HepG2 (cell line): ENCODE data around the gene ATIC. TPM values are rescaled to one million over a fixed set of nuclear protein-coding genes. Genes with fewer than 3 reads are reported as not detected.
A peak's percentile ranks its signal among the peaks of the same experiment; 100 is the strongest.

Source experiments
- ATAC-seq: fragments of 200-7000 bp; cut with Tn5 transposase; 3 replicates; pipeline ENCODE4 v1.9.1; 2020; ENCODE audit warnings: mild to moderate bottlenecking, moderate library complexity
- BruUV-seq: library from RNA; stranded (reverse); fragments of 400-500 nt; replicated peaks from 2 replicates; lab custom pipeline; 2021; lab: Mats Ljungman, UMichigan
- CTCF ChIA-PET: fragments of 300-600 bp; formaldehyde crosslinking; extraction: SDS; loops from one replicate; lab custom pipeline; 2021; ENCODE audit warnings: low total read pairs, inconsistent platforms, low intra/inter-chr PET ratio; lab: Yijun Ruan, JAX
- POLR2A ChIA-PET: fragments of 350-600 bp; sonication (Branson Sonifier 250); formaldehyde crosslinking; loops from one replicate; lab custom pipeline; 2020; ENCODE audit warnings: antibody characterized with exemption, inconsistent platforms; lab: Yijun Ruan, JAX
- DNase-seq: peaks from one replicate; pipeline ENCODE4 v3.0.0-alpha.2; 2015; ENCODE audit warnings: low spot score
- FAIRE-seq: peaks from 3 replicates; lab custom pipeline; 2011; peaks lifted over from hg19 to GRCh38; lab: Jason Lieb, UNC
- H2AFZ ChIP-seq: one replicate; pipeline ENCODE4 v1.6.1; 2011; ENCODE audit warnings: low read length, inconsistent platforms
- H3K27ac ChIP-seq: fragments of 300-600 bp; 3 replicates; pipeline ENCODE4 v1.8.0; 2011; ENCODE audit warnings: mixed run types, mild to moderate bottlenecking, mixed read lengths, low read length, inconsistent platforms; ENCODE audit not compliant: insufficient read depth; ENCODE audit errors: extremely low read length
- H3K27me3 ChIP-seq, 2 experiments: fragments of 200-600 bp in 1 of 2; 2 replicates in 1 of 2; 3 replicates in 1 of 2; pipeline versions ENCODE4 v1.6.0 to v1.8.0; 2011; ENCODE audit warnings: low read length in 2 of 2, mild to moderate bottlenecking in 2 of 2, moderate library complexity in 2 of 2, inconsistent platforms in 1 of 2; ENCODE audit not compliant: insufficient read depth in 2 of 2, control insufficient read depth in 1 of 2
- H3K36me3 ChIP-seq, 2 experiments: fragments of 200-600 bp in 1 of 2; replicated peaks in 1 of 2; 2 replicates in 1 of 2; 3 replicates in 1 of 2; pipeline versions ENCODE4 v1.5.1 to v1.8.0; 2011; ENCODE audit warnings: low read length in 2 of 2, inconsistent platforms in 1 of 2; ENCODE audit not compliant: insufficient read depth in 2 of 2, control insufficient read depth in 1 of 2
- H3K4me1 ChIP-seq: 2 replicates; pipeline ENCODE4 v1.5.1; 2012; ENCODE audit warnings: low read length, inconsistent platforms; ENCODE audit not compliant: insufficient read depth
- H3K4me2 ChIP-seq: 2 replicates; pipeline ENCODE4 v1.6.0; 2011; ENCODE audit warnings: low read depth, low read length, inconsistent platforms
- H3K4me3 ChIP-seq, 3 experiments: fragments of 200-600 bp in 1 of 3; sonication (generic), shearing (Covaris generic) in 1 of 3; replicated peaks in 1 of 3; 2 replicates each; pipeline ENCODE4 v1.5.1; 2011 to 2016; ENCODE audit warnings: low read length in 3 of 3, inconsistent platforms in 2 of 3, low read depth in 2 of 3, mild to moderate bottlenecking in 2 of 3, control low read depth in 1 of 3, mixed read lengths in 1 of 3; ENCODE audit not compliant: insufficient read depth in 1 of 3
- H3K79me2 ChIP-seq: one replicate; pipeline ENCODE4 v1.6.1; 2011; ENCODE audit warnings: low read length, inconsistent platforms; ENCODE audit not compliant: insufficient read depth
- H3K9ac ChIP-seq: 2 replicates; pipeline ENCODE4 v1.6.0; 2011; ENCODE audit warnings: mild to moderate bottlenecking, low read depth, low read length, inconsistent platforms; ENCODE audit not compliant: insufficient read depth
- H3K9me3 ChIP-seq: 2 replicates; pipeline ENCODE4 v1.5.1; 2012; ENCODE audit warnings: mild to moderate bottlenecking, low read length
- H4K20me1 ChIP-seq: 2 replicates; pipeline ENCODE4 v1.6.0; 2011; ENCODE audit warnings: inconsistent platforms, mild to moderate bottlenecking, low read length, moderate library complexity; ENCODE audit not compliant: insufficient read depth
- AGO2 ChIP-seq: fragments of 200-400 bp; formaldehyde crosslinking; optimal IDR thresholded peaks from 2 replicates; pipeline ENCODE3; 2017; ENCODE audit warnings: mild to moderate bottlenecking, low read depth, low read length, moderate library complexity
- AKNA ChIP-seq: sonication (generic); formaldehyde crosslinking; IDR thresholded peaks from 2 replicates; pipeline ENCODE4 v1.4.0; 2020; ENCODE audit warnings: missing genetic modification reagents, borderline replicate concordance
- ATRX ChIP-seq: sonication (generic); formaldehyde crosslinking; IDR thresholded peaks from 2 replicates; pipeline ENCODE4 v1.4.0; 2020; ENCODE audit warnings: missing genetic modification reagents, borderline replicate concordance
- ELF1 ChIP-seq: sonication (generic); formaldehyde crosslinking; IDR thresholded peaks from 2 replicates; pipeline ENCODE4 v1.4.0; 2020; ENCODE audit warnings: missing genetic modification reagents
- ELF3 ChIP-seq: IDR thresholded peaks from 2 replicates; pipeline ENCODE4 v1.6.1; 2016; ENCODE audit warnings: missing genetic modification reagents, missing compliant biosample characterization
- HIC2 ChIP-seq: sonication (generic); formaldehyde crosslinking; IDR thresholded peaks from 2 replicates; pipeline ENCODE4 v1.9.0; 2022; ENCODE audit warnings: low read depth, missing genetic modification reagents
- HOXA9 ChIP-seq: sonication (generic); formaldehyde crosslinking; IDR thresholded peaks from 2 replicates; pipeline ENCODE4 v1.8.1; 2022; ENCODE audit warnings: missing genetic modification reagents, mild to moderate bottlenecking, moderate library complexity, borderline replicate concordance
- NKX3-1 ChIP-seq: sonication (generic); formaldehyde crosslinking; IDR thresholded peaks from 2 replicates; pipeline ENCODE4 v1.5.0; 2020; ENCODE audit warnings: missing genetic modification reagents
- PAF1 ChIP-seq: IDR thresholded peaks from 2 replicates; pipeline ENCODE4 v1.6.1; 2016; ENCODE audit warnings: missing genetic modification reagents, missing compliant biosample characterization
- RBM22 ChIP-seq: fragments of 200-400 bp; formaldehyde crosslinking; optimal IDR thresholded peaks from 2 replicates; pipeline ENCODE3; 2017; ENCODE audit warnings: mild to moderate bottlenecking, low read length, moderate library complexity
- SMAD3 ChIP-seq: sonication (generic); formaldehyde crosslinking; IDR thresholded peaks from 2 replicates; pipeline ENCODE4 v1.4.0; 2020; ENCODE audit warnings: missing genetic modification reagents
- ZNF24 ChIP-seq: fragments of 450-650 bp; IDR thresholded peaks from 2 replicates; pipeline ENCODE4 v1.6.1; 2017; ENCODE audit warnings: antibody characterized with exemption, mild to moderate bottlenecking
- ZNF687 ChIP-seq: sonication (generic); formaldehyde crosslinking; IDR thresholded peaks from 2 replicates; pipeline ENCODE4 v1.5.1; 2020; ENCODE audit warnings: mild to moderate bottlenecking, missing genetic modification reagents, moderate library complexity
- in situ Hi-C: cut with HindIII; loops from 2 replicates; pipeline ENCODE4 v1.10.0; 2017; ENCODE audit warnings: low pct_unique_long_range_greater_than_20kb; ENCODE audit not compliant: extremely low pct_ligation_motif_present
- intact Hi-C: fragments of 100-400 bp; cut with micrococcal nuclease; formaldehyde crosslinking; loops from one replicate; pipeline ENCODE4 v1.10.0; 2022; ENCODE audit not compliant: unreplicated experiment
- polyA plus RNA-seq, 8 experiments: library from polyadenylated mRNA; depleted of rRNA in 3 of 8; stranded (reverse) in 7 of 8; unstranded in 1 of 8; fragments of >200 nt; fragmentation: Illumina TruSeq in 4 of 8; extraction: Trizol in 4 of 8; gene quantifications; 2 replicates each; pipeline versions ENCODE4 v1.2.1 to v1.2.3, GENCODE V29; 2011 to 2016; ENCODE audit warnings: low read depth in 4 of 8, missing spikeins in 1 of 8, mixed read lengths in 1 of 8; ENCODE audit not compliant: insufficient read depth in 1 of 8
- total RNA-seq, 5 experiments: library from RNA; depleted of rRNA; stranded (reverse); fragments of >200 nt; fragmentation: Illumina TruSeq; extraction: Trizol; gene quantifications; 2 replicates each; pipeline ENCODE4 v1.2.3, GENCODE V29; 2016; ENCODE audit warnings: low read depth in 1 of 5

ATIC gene
- total and polyA plus RNA-seq, 2 of the 13 experiments (the other 11 are each of a cell fraction or from before 2014, with no cell fraction given), result 89.8 to 146 TPM

GRCh38 chr2:215391531-215391930, 79.7 kb downstream of the ATIC start (continued):
- TF ChIP-seq ZNF687 (no peak), ELF3 (CRISPR knock-in tag) (peak; percentile 72; the same call in 1 of the 2 replicates), ELF1 (CRISPR knock-in tag) (peak; percentile 25; the same call in 1 of the 2 replicates), RBM22 (peak; percentile 99)

- no peak overlapping the region for H2AFZ ChIP-seq
- H3K27me3 ChIP-seq, result no peaks in the 10 kb centered on the region
- BruUV-seq, result TSS peak; percentile 21
- H3K4me3 ChIP-seq, result no peak overlapping the region
- FAIRE-seq (no peak), DNase-seq (no peak), ATAC-seq (no peak)
- CTCF ChIA-PET, result no interaction called here
- H3K4me2 ChIP-seq, result no peak overlapping the region
- in situ Hi-C loops, result no loop called here
- POLR2A ChIA-PET, result no interaction called here
- peak overlapping the region; percentile 3 for H3K27ac ChIP-seq
- peaks cover 14% of the 10 kb centered on the region for H4K20me1 ChIP-seq
- H3K9me3 ChIP-seq, result no peaks in the 10 kb centered on the region
- no peak overlapping the region for H3K9ac ChIP-seq
- no peaks in the 10 kb centered on the region for H3K4me1 ChIP-seq
- intact Hi-C loops, result no loop called here
- H3K79me2 ChIP-seq, result no peaks in the 10 kb centered on the region
- peaks cover 54 to 96% of the 10 kb centered on the region in 2 experiments for H3K36me3 ChIP-seq
- 0 out of 2 replicates have a peak, but pooled peaks have one; percentile 37 for TF ChIP-seq AKNA (CRISPR knock-in tag)
- TF ChIP-seq ATRX (CRISPR knock-in tag), result no peak
- TF ChIP-seq ZNF24, result no peak
- TF ChIP-seq SMAD3 (CRISPR knock-in tag), result no peak
- peak; percentile 76; the same call in 1 of the 2 replicates for TF ChIP-seq PAF1 (CRISPR knock-in tag)
- peak; percentile 81 for TF ChIP-seq AGO2
- peak; percentile 55; the same call in 1 of the 2 replicates for TF ChIP-seq NKX3-1 (CRISPR knock-in tag)
- no peak for TF ChIP-seq HIC2 (CRISPR knock-in tag)
- TF ChIP-seq HOXA9 (CRISPR knock-in tag), result 0 out of 2 replicates have a peak, but pooled peaks have one; percentile 14
Measured at GRCh38 chr2:215392164-215392563, 80.3 kb downstream of the ATIC start.
